Measurements from ENCODE around the gene ACOXL.
"Not testable (repeated sequence)": the region's sequence is repeated elsewhere in the genome, so short reads cannot be mapped to it uniquely, and the experiment has no call there.

Gene ACOXL

DNA sequence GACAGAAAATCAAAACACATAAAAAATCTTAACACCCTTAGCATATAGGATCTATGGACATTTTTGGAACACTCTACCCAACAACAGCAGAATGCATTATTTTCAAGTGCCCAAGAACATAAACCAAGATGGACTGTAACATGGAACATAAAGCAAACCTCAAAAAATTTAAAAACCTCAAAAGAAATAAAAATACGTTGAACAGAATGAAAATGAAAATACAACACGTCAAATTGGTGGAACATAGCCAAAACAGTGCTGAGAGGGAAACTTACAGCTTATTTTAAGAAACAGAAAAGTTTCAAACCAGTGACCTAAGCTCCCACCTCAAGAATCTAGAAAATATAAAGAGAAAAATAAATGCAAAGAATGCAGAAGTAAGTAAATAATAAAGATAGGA is 330.0 kb downstream of the ACOXL start:
- FAIRE-seq (peak; percentile 83), DNase-seq (ENCODE audit: extremely low spot score, insufficient read length, low read depth) (no peak)

DNA sequence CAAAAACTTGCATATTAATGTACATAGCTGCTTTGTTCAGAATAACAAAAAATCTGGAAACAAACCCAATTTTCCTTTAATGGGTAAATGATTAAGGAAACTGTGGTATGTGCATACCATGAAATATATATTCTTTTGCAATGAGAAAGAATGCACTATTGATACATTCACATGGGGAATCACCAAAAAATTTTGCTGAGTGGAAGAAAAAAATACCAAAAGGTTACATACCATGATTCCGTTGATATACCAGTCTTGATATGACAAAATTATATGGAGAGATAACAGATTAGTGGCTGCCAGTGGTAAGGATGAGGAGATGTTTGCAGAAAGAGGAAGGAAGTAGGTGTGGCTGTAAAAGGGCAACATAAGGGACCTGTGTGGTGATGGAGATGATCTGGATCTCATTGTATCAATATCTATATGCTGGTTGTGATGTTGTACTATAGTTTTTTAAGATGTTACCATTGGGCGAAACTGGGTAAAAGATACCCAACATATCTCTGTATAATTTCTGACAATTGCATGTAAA is 333.8 kb downstream of the ACOXL start:
- FAIRE-seq (no peak), DNase-seq (ENCODE audit: extremely low spot score, insufficient read length, low read depth) (no peak)

GRCh38 chr2:111068435-111069058 is 336.2 kb downstream of the ACOXL start:
- no peak for DNase-seq (ENCODE audit: extremely low spot score, insufficient read length, low read depth)
- no peak for FAIRE-seq

DNA sequence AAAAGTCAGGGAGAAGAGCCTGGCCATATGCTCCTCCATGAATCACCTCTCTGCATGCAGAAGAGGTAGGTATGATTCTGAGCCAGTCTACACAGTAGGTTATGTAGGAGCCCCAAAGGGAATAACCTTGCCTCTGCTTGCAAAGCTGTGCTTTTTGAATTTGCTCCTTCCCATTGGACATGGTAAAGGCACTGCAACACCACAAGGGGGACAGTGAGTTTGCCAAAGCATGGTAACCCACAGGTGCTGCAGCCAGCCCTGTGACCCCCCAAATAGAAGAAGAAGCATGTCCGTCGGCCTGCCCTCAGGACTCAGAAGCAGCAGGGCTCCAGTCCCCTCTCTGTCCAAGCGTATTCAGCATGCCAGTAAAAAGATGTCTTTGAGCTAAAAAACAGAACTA is 337.3 kb downstream of the ACOXL start:
- FAIRE-seq (no peak), DNase-seq (ENCODE audit: extremely low spot score, insufficient read length, low read depth) (no peak)

DNA sequence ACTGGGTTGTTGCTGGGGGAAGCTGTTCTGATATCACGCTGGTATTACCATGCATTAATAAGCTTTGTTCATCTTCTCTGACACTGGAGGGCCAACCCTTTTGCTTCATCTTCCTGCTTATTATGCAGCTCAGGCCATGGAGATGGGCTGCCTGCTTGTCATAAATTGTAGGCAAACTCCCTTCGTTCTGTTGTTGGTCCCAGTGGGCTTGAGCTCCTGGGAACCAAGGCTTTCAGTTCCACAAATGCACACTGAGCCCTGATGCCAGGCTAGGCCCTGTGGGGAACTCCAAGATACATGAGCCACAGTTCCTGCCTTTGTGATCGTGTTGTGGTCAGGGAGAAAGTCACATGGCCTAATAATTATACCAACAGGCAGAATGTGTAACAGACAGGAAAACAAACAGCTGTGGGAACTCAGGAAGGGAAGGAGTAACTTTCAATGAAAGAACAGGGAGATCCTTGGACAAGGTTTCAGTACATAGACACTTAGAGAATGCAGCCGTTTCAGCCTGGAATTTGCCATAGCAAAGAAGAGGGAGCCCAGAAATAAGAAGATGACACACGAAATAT is 339.3 kb downstream of the ACOXL start:
- FAIRE-seq = no peak

GRCh38 chr2:111072220-111072871 is 340.0 kb downstream of the ACOXL start:
- DNase-seq (ENCODE audit: extremely low spot score, insufficient read length, low read depth) = no peak
- no peak for FAIRE-seq

More for the DNA sequence above, 339.3 kb downstream of the ACOXL start:
- DNase-seq (ENCODE audit: extremely low spot score, insufficient read length, low read depth) = no peak

GRCh38 chr2:111082659-111083058 is 350.3 kb downstream of the ACOXL start:
- FAIRE-seq = not testable (repeated sequence)

DNA sequence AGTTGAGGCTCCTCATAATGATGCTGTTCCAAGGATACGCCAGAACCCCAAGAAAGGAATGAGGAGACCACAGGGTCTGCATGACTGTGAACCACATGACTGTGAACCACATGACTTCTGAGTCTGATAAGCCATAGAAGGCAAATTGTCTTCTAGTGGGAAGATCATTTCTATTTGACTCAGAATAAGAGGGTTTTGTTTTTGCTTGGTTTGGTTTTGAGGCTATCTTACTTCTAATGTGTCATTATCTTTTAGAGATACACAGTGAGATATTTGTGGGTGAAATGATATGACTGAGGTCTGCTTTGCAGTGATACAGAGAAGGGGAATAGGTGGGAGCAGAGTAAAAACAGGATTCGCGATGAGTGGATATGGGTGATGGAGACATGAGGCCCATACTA is 359.4 kb downstream of the ACOXL start:
- DNase-seq (ENCODE audit: extremely low spot score, insufficient read length, low read depth) (no peak), FAIRE-seq (no peak)

More at GRCh38 chr2:111082659-111083058, 350.3 kb downstream of the ACOXL start:
- DNase-seq (ENCODE audit: extremely low spot score, insufficient read length, low read depth) = not testable (repeated sequence)

DNA sequence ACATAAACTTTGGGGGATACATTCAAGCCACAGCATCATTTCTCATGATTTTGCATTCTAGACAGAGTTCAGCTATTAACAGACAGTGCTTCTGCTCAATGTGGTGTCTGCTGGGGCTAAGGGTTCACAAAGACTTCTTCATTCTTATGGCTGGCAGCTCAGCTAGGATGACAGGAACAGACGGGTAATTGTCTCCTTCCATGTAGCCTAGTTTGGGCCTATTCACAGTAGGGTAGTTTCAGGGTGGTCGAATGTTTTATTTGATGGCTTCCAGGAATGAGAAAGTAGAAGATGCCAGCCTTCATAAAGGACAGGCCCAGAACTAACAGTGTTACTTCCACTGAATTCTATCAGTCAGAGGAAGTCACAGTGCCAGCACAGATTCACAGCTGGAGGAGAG is 362.3 kb downstream of the ACOXL start:
- no peak for DNase-seq (ENCODE audit: extremely low spot score, insufficient read length, low read depth)
- FAIRE-seq = no peak

- DNase-seq (ENCODE audit: extremely low spot score, insufficient read length, low read depth) = no peak
- FAIRE-seq = no peak
These were observed 363.1 kb downstream of the ACOXL start for GRCh38 chr2:111095434-111095833.

DNA sequence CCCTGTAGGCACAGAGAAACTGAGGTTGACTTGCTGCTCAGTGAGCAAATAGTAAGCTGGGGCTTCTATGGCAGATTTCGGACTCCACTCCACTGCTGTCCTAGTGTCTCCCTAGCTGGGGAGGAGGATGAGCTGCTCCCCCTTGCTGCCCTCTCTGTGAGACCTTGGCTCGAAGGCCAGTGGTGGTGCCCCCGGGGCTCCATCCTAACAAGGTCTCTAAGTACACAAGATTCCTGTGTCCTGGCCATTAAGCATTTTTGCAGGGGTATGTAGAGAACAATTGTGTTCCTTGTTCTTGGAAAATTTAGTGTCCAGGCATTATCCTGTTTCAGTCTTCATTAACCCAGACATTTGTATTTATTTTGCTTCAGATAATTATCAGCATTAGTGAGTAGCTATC is 367.0 kb downstream of the ACOXL start:
- no peak for FAIRE-seq
- DNase-seq (ENCODE audit: extremely low spot score, insufficient read length, low read depth) = no peak

DNA sequence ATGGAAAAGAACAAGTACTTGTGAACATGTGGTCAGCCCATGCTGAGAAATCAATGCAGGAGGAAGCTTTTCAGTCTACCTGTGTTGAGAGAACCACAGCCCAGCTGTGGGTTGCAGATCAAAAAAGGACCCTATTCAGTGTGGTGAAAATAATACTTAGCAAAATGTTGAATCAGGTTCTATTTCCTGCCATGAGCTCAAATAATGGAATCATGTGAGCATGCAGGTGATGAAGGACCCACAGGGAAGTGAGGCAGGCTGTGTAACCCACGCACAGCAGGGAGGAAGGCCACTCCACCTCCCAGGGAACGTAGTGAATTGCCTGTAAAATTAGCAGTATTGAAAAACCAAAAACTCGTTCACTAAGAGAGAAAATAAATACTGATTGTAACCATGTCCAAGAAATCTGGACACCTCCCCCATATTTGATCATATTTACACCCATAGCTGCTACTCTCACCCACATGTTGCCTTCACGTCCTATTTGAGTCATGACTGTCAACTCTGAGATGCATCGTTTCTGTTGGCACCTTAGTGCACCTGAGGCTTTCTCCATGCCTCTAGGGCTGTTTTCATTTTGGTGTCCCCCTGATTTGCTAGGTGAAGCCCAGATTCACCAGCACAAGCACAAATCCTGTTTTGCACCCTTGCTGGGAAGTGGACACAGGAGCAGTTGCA is 367.9 kb downstream of the ACOXL start:
- no peak for DNase-seq (ENCODE audit: extremely low spot score, insufficient read length, low read depth)
- peak; percentile 26 for FAIRE-seq

DNA sequence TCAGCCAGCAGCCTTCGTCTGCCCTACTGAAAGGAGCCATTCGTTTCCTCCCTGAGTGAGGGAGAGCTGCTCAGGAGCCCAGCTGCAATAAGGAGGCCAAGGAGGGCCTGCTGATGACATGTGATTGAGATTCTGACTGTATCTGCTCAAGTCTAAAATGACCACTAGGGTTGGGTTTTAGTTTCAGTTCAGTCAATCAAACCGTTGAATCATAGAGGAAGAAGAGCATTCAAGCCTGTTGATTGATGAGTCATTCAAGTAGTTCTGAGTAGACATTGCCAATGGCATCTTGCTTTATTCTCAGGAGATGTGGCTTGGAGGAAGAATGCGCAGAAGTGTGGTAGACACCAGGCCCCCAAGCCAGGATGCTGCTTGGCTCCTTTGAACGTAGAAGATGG is 368.4 kb downstream of the ACOXL start:
- DNase-seq (ENCODE audit: extremely low spot score, insufficient read length, low read depth) (no peak), FAIRE-seq (peak; percentile 98)

- FAIRE-seq (peak; percentile 21), DNase-seq (ENCODE audit: extremely low spot score, insufficient read length, low read depth) (no peak)
These were observed 369.2 kb downstream of the ACOXL start for GRCh38 chr2:111101592-111101991.

DNA sequence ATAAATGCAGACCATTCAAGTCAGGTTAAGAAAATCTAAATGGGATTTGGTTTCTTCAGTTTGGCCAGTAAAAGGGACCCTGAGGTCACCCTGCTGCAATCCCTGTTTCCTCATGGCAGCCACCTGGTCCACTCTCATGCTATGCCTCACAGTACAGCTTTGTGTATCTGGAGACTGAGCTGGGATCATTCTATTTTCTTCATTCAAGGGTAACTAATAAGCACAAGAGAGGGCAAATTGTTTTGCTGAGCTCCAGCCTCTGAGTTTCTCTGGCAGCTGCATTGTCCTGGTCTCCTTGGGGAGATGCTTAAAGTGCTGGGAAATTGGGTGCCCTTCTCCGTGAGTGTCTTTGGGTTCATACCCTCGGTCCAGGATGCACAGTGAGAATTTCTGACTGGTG is 369.8 kb downstream of the ACOXL start:
- FAIRE-seq = no peak
- no peak for DNase-seq (ENCODE audit: extremely low spot score, insufficient read length, low read depth)

DNA sequence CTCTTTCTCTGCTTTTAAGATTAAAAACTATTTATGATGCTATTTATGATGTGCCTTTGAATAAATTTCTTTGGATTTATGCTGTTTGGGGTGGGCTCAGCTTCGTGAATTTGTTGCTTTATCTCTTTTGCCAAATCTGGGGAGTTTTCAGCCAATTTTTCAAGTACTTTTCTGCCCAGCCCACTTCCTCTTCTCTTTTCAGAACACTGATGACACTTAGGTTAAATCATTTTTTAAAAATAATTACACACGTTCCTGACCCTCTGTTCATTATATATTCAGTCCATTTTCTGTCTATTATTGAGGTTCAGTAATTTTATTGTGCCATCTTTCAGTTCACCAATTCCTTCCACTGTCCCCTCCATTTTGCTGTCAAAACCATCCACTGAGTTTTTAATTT is 373.6 kb downstream of the ACOXL start:
- DNase-seq (ENCODE audit: extremely low spot score, insufficient read length, low read depth) (no peak), FAIRE-seq (no peak)

GRCh38 chr2:111106706-111107105 is 374.3 kb downstream of the ACOXL start:
- FAIRE-seq (no peak), DNase-seq (ENCODE audit: extremely low spot score, insufficient read length, low read depth) (no peak)

DNA sequence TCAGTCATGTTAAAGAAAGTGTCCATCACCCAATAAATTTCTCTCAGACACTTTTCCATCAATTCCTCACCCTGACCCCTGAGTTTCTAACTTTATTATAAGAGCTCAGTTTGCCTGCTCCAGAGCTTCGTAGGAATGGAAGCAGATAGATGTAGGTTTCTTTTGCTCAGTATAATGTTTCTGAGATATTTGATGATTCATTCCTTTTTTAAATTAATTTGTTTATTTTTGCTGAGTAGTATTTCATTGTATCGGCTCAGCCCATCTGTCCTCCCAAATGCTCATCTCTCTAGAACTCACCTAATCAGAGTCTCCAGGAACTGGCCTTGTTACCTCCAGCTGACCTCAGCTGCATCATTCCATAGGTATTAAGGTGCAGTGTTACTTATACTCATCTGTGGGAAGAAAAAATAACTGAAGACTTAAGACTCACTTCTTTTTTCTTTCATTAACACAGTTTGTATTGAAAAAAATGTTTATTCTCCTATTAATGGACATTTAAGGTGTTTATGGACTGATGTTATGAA is 376.4 kb downstream of the ACOXL start:
- FAIRE-seq (no peak), DNase-seq (ENCODE audit: extremely low spot score, insufficient read length, low read depth) (no peak)

- FAIRE-seq (no peak), DNase-seq (ENCODE audit: extremely low spot score, insufficient read length, low read depth) (no peak)
These were observed 378.9 kb downstream of the ACOXL start for GRCh38 chr2:111111101-111111755.

DNA sequence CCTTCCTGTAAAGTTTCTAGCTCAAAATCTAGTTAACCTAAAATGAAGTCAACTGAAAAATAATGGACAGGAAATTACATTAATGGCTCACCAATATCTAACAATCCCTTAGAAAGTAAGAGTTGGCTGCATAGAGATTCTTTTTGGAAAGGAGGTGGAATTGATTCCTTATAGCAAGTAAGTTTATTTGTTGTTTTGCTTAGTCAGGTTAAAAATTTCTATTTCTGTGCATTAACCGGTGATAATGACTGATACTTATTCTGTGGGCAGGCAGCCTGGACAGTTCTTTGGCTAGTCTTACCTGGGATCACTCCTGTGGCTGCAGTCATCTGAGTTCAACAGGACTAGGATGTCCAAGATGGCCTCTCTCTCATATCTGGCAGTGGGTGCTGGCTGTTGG is 381.5 kb downstream of the ACOXL start:
- FAIRE-seq (no peak), DNase-seq (ENCODE audit: extremely low spot score, insufficient read length, low read depth) (no peak)
